Kidney tubule cell (primary cell): ENCODE results near the gene KCTD19.
A peak's percentile ranks its signal among the peaks of the same experiment; 100 is the strongest.

ENCODE experiments used
- DNase-seq: peaks from one replicate; pipeline ENCODE4 v3.0.0-alpha.2; 2018; ENCODE audit warnings: low spot score

Gene KCTD19

GRCh38 chr16:67258161-67258835 is 68.2 kb downstream of the KCTD19 start:
- no peak for DNase-seq

GRCh38 chr16:67257486-67258160 is 68.9 kb downstream of the KCTD19 start:
- DNase-seq = no peak

- DNase-seq = no peak
These were observed 69.8 kb downstream of the KCTD19 start for GRCh38 chr16:67256701-67257230.

- DNase-seq = no peak
These were observed 70.9 kb downstream of the KCTD19 start for GRCh38 chr16:67255553-67256221.

GRCh38 chr16:67254801-67255552 is 71.6 kb downstream of the KCTD19 start:
- DNase-seq = no peak

- no peak for DNase-seq
These were observed 73.7 kb downstream of the KCTD19 start for GRCh38 chr16:67252609-67253497.

GRCh38 chr16:67250045-67250327 is 76.6 kb downstream of the KCTD19 start:
- no peak for DNase-seq

- no peak for DNase-seq
These were observed 77.1 kb downstream of the KCTD19 start for GRCh38 chr16:67249178-67250044.

- DNase-seq = peak; percentile 19
These were observed 78.0 kb downstream of the KCTD19 start, which contains the start of gene SLC9A5 for GRCh38 chr16:67248401-67249177. TSS of gene SLC9A5 (plus strand) at chr16:67248979. CDS start at chr16:67249015, 36 bp downstream.

GRCh38 chr16:67248073-67248400 is 78.5 kb downstream of the KCTD19 start:
- DNase-seq = no peak

GRCh38 chr16:67247192-67248072 is 79.1 kb downstream of the KCTD19 start, which contains the start of gene FHOD1:
TSS of gene FHOD1 (minus strand) at chr16:67247481. CDS start at chr16:67247410, 71 bp downstream.
- peak; percentile 95 for DNase-seq

GRCh38 chr16:67246756-67247191 is 79.8 kb downstream of the KCTD19 start:
- no peak for DNase-seq

GRCh38 chr16:67246081-67246755 is 80.3 kb downstream of the KCTD19 start:
- peak; percentile 87 for DNase-seq

- DNase-seq = no peak
These were observed 80.9 kb downstream of the KCTD19 start for GRCh38 chr16:67245674-67246080.

GRCh38 chr16:67245186-67245585 is 81.4 kb downstream of the KCTD19 start:
- DNase-seq = no peak

- peak; percentile 91 for DNase-seq
These were observed 82.0 kb downstream of the KCTD19 start for GRCh38 chr16:67244387-67245185.

- no peak for DNase-seq
These were observed 83.1 kb downstream of the KCTD19 start for GRCh38 chr16:67243481-67243880.
